HEK293T (cell line): ENCODE data around the gene CCDC89.
"Not testable (repeated sequence)": the region's sequence is repeated elsewhere in the genome, so short reads cannot be mapped to it uniquely, and the experiment has no call there.

Experiments used
- CTCF ChIA-PET: fragments of 350-600 bp; formaldehyde crosslinking; extraction: SDS; loops from one replicate; lab custom pipeline; 2021; ENCODE audit warnings: antibody characterized with exemption, inconsistent platforms; lab: Yijun Ruan, JAX
- POLR2A ChIA-PET: fragments of 350-600 bp; formaldehyde crosslinking; extraction: SDS; loops from one replicate; lab custom pipeline; 2020; ENCODE audit warnings: antibody characterized with exemption, inconsistent platforms; lab: Yijun Ruan, JAX
- DNase-seq: peaks from one replicate; pipeline ENCODE4 v3.0.0; 2012; ENCODE audit warnings: mixed read lengths; ENCODE audit errors: extremely low spot score
- ARNT ChIP-seq: fragments of 450-650 bp; IDR thresholded peaks from 2 replicates; pipeline ENCODE4 v1.6.1; 2017; ENCODE audit warnings: mild to moderate bottlenecking
- BHLHE40 ChIP-seq: fragments of 450-650 bp; IDR thresholded peaks from 2 replicates; pipeline ENCODE4 v1.6.1; 2016; ENCODE audit warnings: mild to moderate bottlenecking, moderate library complexity, borderline replicate concordance
- CTBP1 ChIP-seq: fragments of 450-650 bp; IDR thresholded peaks from 2 replicates; pipeline ENCODE4 v1.6.1; 2016; ENCODE audit warnings: borderline replicate concordance
- ELF4 ChIP-seq: fragments of 450-650 bp; IDR thresholded peaks from 2 replicates; pipeline ENCODE4 v1.6.1; 2017; ENCODE audit warnings: antibody characterized with exemption
- FOXA1 ChIP-seq: fragments of 450-650 bp; IDR thresholded peaks from 2 replicates; pipeline ENCODE4 v1.6.1; 2016; ENCODE audit warnings: mild to moderate bottlenecking
- FOXK2 ChIP-seq: fragments of 450-650 bp; IDR thresholded peaks from 2 replicates; pipeline ENCODE4 v1.6.1; 2016; ENCODE audit warnings: mild to moderate bottlenecking
- FOXM1 ChIP-seq: fragments of 450-650 bp; IDR thresholded peaks from 2 replicates; pipeline ENCODE4 v1.6.1; 2017; ENCODE audit warnings: mild to moderate bottlenecking, borderline replicate concordance
- HDGF ChIP-seq: fragments of 450-650 bp; IDR thresholded peaks from 2 replicates; pipeline ENCODE4 v1.6.1; 2017; ENCODE audit warnings: antibody characterized with exemption, borderline replicate concordance
- L3MBTL2 ChIP-seq: fragments of 450-650 bp; conservative IDR thresholded peaks from 2 replicates; pipeline ENCODE4 v1.6.1; 2016; ENCODE audit warnings: mild to moderate bottlenecking
- LEF1 ChIP-seq: fragments of 450-650 bp; IDR thresholded peaks from 2 replicates; pipeline ENCODE4 v1.6.1; 2017; ENCODE audit warnings: mild to moderate bottlenecking, borderline replicate concordance
- NFRKB ChIP-seq: fragments of 450-650 bp; IDR thresholded peaks from 2 replicates; pipeline ENCODE4 v1.6.1; 2016; ENCODE audit warnings: mild to moderate bottlenecking, moderate library complexity
- PKNOX1 ChIP-seq: fragments of 450-650 bp; IDR thresholded peaks from 2 replicates; pipeline ENCODE4 v1.6.1; 2016
- SUZ12 ChIP-seq: fragments of 450-650 bp; IDR thresholded peaks from 2 replicates; pipeline ENCODE4 v1.6.1; 2016; ENCODE audit warnings: mild to moderate bottlenecking
- TARDBP ChIP-seq: fragments of 450-650 bp; IDR thresholded peaks from 2 replicates; pipeline ENCODE4 v1.6.1; 2016
- ZNF384 ChIP-seq: fragments of 450-650 bp; IDR thresholded peaks from 2 replicates; pipeline ENCODE4 v1.6.1; 2016

CCDC89 gene

GRCh38 chr11:85658180-85658579 is 27.8 kb downstream of the CCDC89 start:
- TF ChIP-seq L3MBTL2 (no peak), NFRKB (no peak), FOXK2 (no peak), ELF4 (no peak), TARDBP (no peak), ARNT (no peak), FOXA1 (no peak), ZNF384 (no peak), HDGF (no peak), SUZ12 (no peak), PKNOX1 (no peak), CTBP1 (no peak), LEF1 (no peak)
- POLR2A ChIA-PET = interaction anchor here (1.1 kb wide), 1 partner anchor 30 kb away, joined by 6 read pairs; the partner anchor contains the start of genes DLG2 and TMEM126B
- no peak for DNase-seq
- CTCF ChIA-PET = no interaction called here

GRCh38 chr11:85656777-85657176 is 29.2 kb downstream of the CCDC89 start:
- TF ChIP-seq LEF1 (no peak), ZNF384 (no peak), PKNOX1 (no peak)
- CTCF ChIA-PET = no interaction called here
- POLR2A ChIA-PET = interaction anchor here (1.5 kb wide), 1 partner anchor 9 kb away, joined by 6 read pairs; the partner anchor contains the start of gene TMEM126A
- DNase-seq = no peak

GRCh38 chr11:85654343-85654742 is 31.7 kb downstream of the CCDC89 start:
- DNase-seq, CTCF ChIA-PET: not testable (repeated sequence)
- POLR2A ChIA-PET = interaction anchor here (1.0 kb wide), 2 partner anchors 9 kb away, joined by 3 read pairs; no protein-coding TSS in a partner anchor

- ChIA-PET CTCF (no interaction called here), POLR2A (interaction anchor here (1.0 kb wide), 2 partner anchors 8 to 10 kb away, joined by 3 read pairs; no protein-coding TSS in a partner anchor)
- TF ChIP-seq PKNOX1 (peak; percentile 48; the same call in 1 of the 2 replicates), SUZ12 (no peak)
- DNase-seq = no peak
These were observed 33.1 kb downstream of the CCDC89 start for GRCh38 chr11:85652786-85653447.

- no peak for DNase-seq
- CTCF ChIA-PET = no interaction called here
- POLR2A ChIA-PET = interaction anchor here (1.0 kb wide), 1 partner anchor 14 kb away, joined by 3 read pairs; the partner anchor contains the start of gene CREBZF
- no peak for TF ChIP-seq BHLHE40
- no peak for TF ChIP-seq TARDBP
- TF ChIP-seq NFRKB = no peak
- no peak for TF ChIP-seq FOXM1
- TF ChIP-seq FOXK2 = no peak
- no peak for TF ChIP-seq SUZ12
- no peak for TF ChIP-seq LEF1
- TF ChIP-seq CTBP1 = no peak
- TF ChIP-seq L3MBTL2 = no peak
- no peak for TF ChIP-seq FOXA1
- no peak for TF ChIP-seq ELF4
- no peak for TF ChIP-seq HDGF
These were observed 34.9 kb downstream of the CCDC89 start for GRCh38 chr11:85651118-85651517.

- CTCF ChIA-PET = interaction anchor here (0.7 to 1.4 kb wide), 2 partner anchors 20 to 413 kb away, joined by 3 read pairs; partner anchors contain the start of gene TMEM126B
These were observed 38.2 kb downstream of the CCDC89 start, which contains the start of gene TMEM126A for GRCh38 chr11:85647604-85648299. TMEM126A (plus strand) TSS chr11:85647967; CDS start chr11:85650256, 2,289 bp downstream.

More at GRCh38 chr11:85647604-85648299, 38.2 kb downstream of the CCDC89 start, which contains the start of gene TMEM126A:
- POLR2A ChIA-PET = interaction anchor here (0.6 to 3.9 kb wide), 10 partner anchors 9 to 42 kb away, joined by 3 to 41 read pairs (median 6); partner anchors contain the start of genes CREBZF, DLG2 and TMEM126B
- peak; percentile 85 for DNase-seq
- TF ChIP-seq ELF4 (peak; percentile 40; the same call in 1 of the 2 replicates), FOXM1 (no peak)
